ENCODE data around the gene DMAC2L.

- TF ChIP-seq CTCF (IDR thresholded peaks at IDR 0.05) (no peak), POLR2A (IDR thresholded peaks at IDR 0.05) (no peak)
Measured at GRCh38 chr14:50359631-50360030, 47.5 kb downstream of the DMAC2L start.
